Endothelial cell of umbilical vein (primary cell): ENCODE data around the gene DSC1. TPM values are rescaled to one million over a fixed set of nuclear protein-coding genes. Genes with fewer than 3 reads are reported as not detected.

Experiments used
- BruUV-seq: library from RNA; stranded (reverse); fragments of 400-500 nt; replicated peaks from 2 replicates; lab custom pipeline; 2021; lab: Mats Ljungman, UMichigan
- CTCF ChIA-PET: fragments of 300-600, 350-600 bp; sonication (Branson Sonifier 250); formaldehyde crosslinking; loops from one replicate; lab custom pipeline; 2021; ENCODE audit warnings: antibody characterized with exemption, inconsistent platforms; lab: Charles Lee
- POLR2A ChIA-PET: fragments of 300-600, 350-600 bp; sonication (Branson Sonifier 250); formaldehyde crosslinking; loops from one replicate; lab custom pipeline; 2021; ENCODE audit warnings: antibody characterized with exemption, inconsistent platforms; lab: Charles Lee
- DNase-seq: peaks from one replicate; pipeline ENCODE4 v3.0.0-alpha.2; 2011; ENCODE audit warnings: low read depth, low spot score
- FAIRE-seq: peaks from 2 replicates; lab custom pipeline; 2011; peaks lifted over from hg19 to GRCh38; lab: Jason Lieb, UNC
- H2AFZ ChIP-seq: 2 replicates; pipeline ENCODE4 v1.6.0; 2012; ENCODE audit warnings: low read depth, low read length, control low read depth, inconsistent platforms
- H3K27ac ChIP-seq: 2 replicates; pipeline ENCODE4 v1.5.1; 2011; ENCODE audit warnings: low read depth, mild to moderate bottlenecking, control low read depth, low read length, moderate library complexity; ENCODE audit not compliant: insufficient read depth
- H3K27me3 ChIP-seq, 2 experiments: 2 replicates each; pipeline versions ENCODE4 v1.6.0 to v1.6.1; 2011; ENCODE audit warnings: low read length in 2 of 2, mixed read lengths in 1 of 2; ENCODE audit not compliant: control insufficient read depth in 2 of 2, insufficient read depth in 2 of 2
- H3K36me3 ChIP-seq, 2 experiments: 2 replicates in 1 of 2; 3 replicates in 1 of 2; pipeline ENCODE4 v1.5.1; 2011; ENCODE audit warnings: low read length in 2 of 2, mild to moderate bottlenecking in 1 of 2, moderate library complexity in 1 of 2; ENCODE audit not compliant: control insufficient read depth in 2 of 2, insufficient read depth in 2 of 2; ENCODE audit errors: extremely low read depth in 1 of 2
- H3K4me1 ChIP-seq: 3 replicates; pipeline ENCODE4 v1.5.1; 2011; ENCODE audit warnings: mild to moderate bottlenecking, low read length; ENCODE audit not compliant: control insufficient read depth, insufficient read depth; ENCODE audit errors: extremely low read depth
- H3K4me2 ChIP-seq: 2 replicates; pipeline ENCODE4 v1.6.1; 2011; ENCODE audit warnings: low read length, control low read depth, mixed read lengths; ENCODE audit not compliant: insufficient read depth
- H3K4me3 ChIP-seq, 3 experiments: fragments of 200-600 bp in 1 of 3; sonication (generic), shearing (Covaris generic) in 1 of 3; replicated peaks in 1 of 3; 2 replicates each; pipeline ENCODE4 v1.5.1; 2011 to 2016; ENCODE audit warnings: control low read depth in 3 of 3, low read length in 3 of 3, mild to moderate bottlenecking in 2 of 3, inconsistent platforms in 1 of 3, low read depth in 1 of 3, moderate library complexity in 1 of 3; ENCODE audit not compliant: insufficient read depth in 1 of 3
- H3K79me2 ChIP-seq: 2 replicates; pipeline ENCODE4 v1.6.0; 2012; ENCODE audit warnings: low read length, inconsistent platforms; ENCODE audit not compliant: control insufficient read depth, insufficient read depth
- H3K9ac ChIP-seq: replicated peaks from 2 replicates; pipeline ENCODE3; 2011; ENCODE audit warnings: low read length, control low read depth; ENCODE audit not compliant: insufficient read depth; ENCODE audit errors: extremely low read depth
- H3K9me1 ChIP-seq: replicated peaks from 3 replicates; pipeline ENCODE4 v1.6.0; 2011; ENCODE audit warnings: mild to moderate bottlenecking, low read length; ENCODE audit not compliant: control insufficient read depth, insufficient read depth; ENCODE audit errors: extremely low read depth
- H3K9me3 ChIP-seq: replicated peaks from 2 replicates; pipeline ENCODE4 v1.5.1; 2012; ENCODE audit warnings: low read length, inconsistent platforms; ENCODE audit not compliant: control insufficient read depth, insufficient read depth
- H4K20me1 ChIP-seq: replicated peaks from 2 replicates; pipeline ENCODE3; 2011; ENCODE audit warnings: mild to moderate bottlenecking, low read length; ENCODE audit not compliant: control insufficient read depth, insufficient read depth; ENCODE audit errors: extremely low read depth
- CTCF ChIP-seq, 2 donors: IDR thresholded peaks; 1 replicate in 1 of 2; 2 replicates in 1 of 2; pipeline ENCODE4 v1.5.1; 2011; ENCODE audit warnings: low read length in 2 of 2, mild to moderate bottlenecking in 2 of 2, moderate library complexity in 2 of 2, control low read depth in 1 of 2, inconsistent platforms in 1 of 2, low read depth in 1 of 2; ENCODE audit not compliant: insufficient read depth in 1 of 2; ENCODE audit errors: extremely low read depth in 1 of 2
- EZH2 ChIP-seq: IDR thresholded peaks from 2 replicates; pipeline ENCODE4 v1.6.1; 2012; ENCODE audit warnings: borderline replicate concordance, low read depth, mild to moderate bottlenecking, moderate library complexity, low read length, inconsistent platforms; ENCODE audit not compliant: severe bottlenecking
- FOS ChIP-seq: IDR thresholded peaks from 2 replicates; pipeline ENCODE4 v1.6.1; 2011; ENCODE audit warnings: mild to moderate bottlenecking, low read length, moderate library complexity, borderline replicate concordance; ENCODE audit not compliant: insufficient read depth
- GATA2 ChIP-seq: IDR thresholded peaks from 2 replicates; pipeline ENCODE4 v1.7.0; 2011; ENCODE audit warnings: low read depth, mild to moderate bottlenecking, moderate library complexity, mixed read lengths, low read length; ENCODE audit not compliant: insufficient read length, insufficient read depth
- JUN ChIP-seq: IDR thresholded peaks from 2 replicates; pipeline ENCODE4 v1.6.1; 2011; ENCODE audit warnings: borderline replicate concordance, low read depth; ENCODE audit not compliant: insufficient read length, insufficient read depth
- MAX ChIP-seq: IDR thresholded peaks from 2 replicates; pipeline ENCODE4 v1.6.1; 2011; ENCODE audit not compliant: insufficient read depth, insufficient read length
- MYC ChIP-seq: IDR thresholded peaks from one replicate; pipeline ENCODE4 v1.6.1; 2011; ENCODE audit warnings: mild to moderate bottlenecking, low read depth, low read length
- POLR2A ChIP-seq: IDR thresholded peaks from 2 replicates; pipeline ENCODE4 v1.6.1; 2012; ENCODE audit warnings: low read depth, mild to moderate bottlenecking, control low read depth, low read length
- POLR2AphosphoS5 ChIP-seq: IDR thresholded peaks from 2 replicates; pipeline ENCODE4 v1.6.1; 2012; ENCODE audit warnings: low read depth, mild to moderate bottlenecking, control low read depth, low read length, moderate library complexity; ENCODE audit not compliant: insufficient read depth
- dilution Hi-C: fragments of 300-500 bp; cut with MboI; formaldehyde crosslinking; loops from one replicate; pipeline ENCODE4 v1.15.0; 2019; ENCODE audit warnings: low sequenced_read_pairs; ENCODE audit not compliant: extremely low pct_ligation_motif_present
- intact Hi-C: fragments of 100-400 bp; cut with micrococcal nuclease; formaldehyde crosslinking; loops from one replicate; pipeline ENCODE4 v1.10.0; 2022
- polyA plus RNA-seq, 4 experiments: library from polyadenylated mRNA; depleted of rRNA in 3 of 4; stranded (reverse) in 3 of 4; unstranded in 1 of 4; fragments of >200 nt; gene quantifications; 2 replicates each; pipeline versions ENCODE4 v1.2.1 to v1.2.3, GENCODE V29; 2011 to 2012; ENCODE audit warnings: missing spikeins in 1 of 4
- total RNA-seq: library from RNA; stranded (reverse); gene quantifications from 2 replicates; pipeline ENCODE4 v1.2.3, GENCODE V29; 2021

Gene DSC1
- total and polyA plus RNA-seq, 2 donors (not counting 3 experiments of a cell fraction or from before 2014, with no cell fraction given), result not detected

- no peak overlapping the region for H2AFZ ChIP-seq
- CTCF ChIA-PET, result no interaction called here
- no peak overlapping the region for H3K4me3 ChIP-seq
- H3K9me1 ChIP-seq, result no peaks in the 10 kb centered on the region
- H3K27me3 ChIP-seq, result no peaks in the 10 kb centered on the region
- DNase-seq, result no peak
- H3K9ac ChIP-seq, result no peak overlapping the region
- no peaks in the 10 kb centered on the region for H3K9me3 ChIP-seq
- no peaks in the 10 kb centered on the region for H4K20me1 ChIP-seq
- no peaks in the 10 kb centered on the region for H3K36me3 ChIP-seq
- no peaks in the 10 kb centered on the region for H3K79me2 ChIP-seq
- H3K4me1 ChIP-seq, result no peaks in the 10 kb centered on the region
- POLR2A ChIA-PET, result no interaction called here
- H3K4me2 ChIP-seq, result no peak overlapping the region
- intact Hi-C loops, result no loop called here
- no peak overlapping the region for H3K27ac ChIP-seq
- BruUV-seq, result no TSS peak
- no peak for FAIRE-seq
- dilution Hi-C loops, result no loop called here
- TF ChIP-seq POLR2AphosphoS5 (no peak), POLR2A (no peak), MAX (no peak), FOS (no peak), MYC (no peak), JUN (no peak), GATA2 (no peak), CTCF (IDR thresholded peaks at IDR 0.05; ENCODE audit: extremely low read depth in 1 of 2, insufficient read depth in 1 of 2, low read depth in 1 of 2, low read length in 2 of 2) (no peak), EZH2 (no peak)
Measured at GRCh38 chr18:31155498-31155897, 7.2 kb downstream of the DSC1 start.
